ENCODE measurements around the gene POLDIP2. TPM values are rescaled to one million over a fixed set of nuclear protein-coding genes. Genes with fewer than 3 reads are reported as not detected.
A peak's percentile ranks its signal among the peaks of the same experiment; 100 is the strongest.

The POLDIP2 gene
- total RNA-seq: 10 to 100 TPM; 71.7 to 82.4 (median 81.3) TPM
- long read RNA-seq, donor 1, transcript POLDIP2-201 (11 exons, 2,121 nt): major isoform, 195 of 222 reads
- long read RNA-seq, donor 1, partial matches to known transcripts: 12 of 222 reads
- long read RNA-seq, donor 1, other reads (novel, unspliced or antisense): 15 of 222 reads
- long read RNA-seq, donor 2, transcript POLDIP2-201 (11 exons, 2,121 nt): major isoform, 112 of 136 reads
- long read RNA-seq, donor 2, partial matches to known transcripts: 7 of 136 reads
- long read RNA-seq, donor 2, other reads (novel, unspliced or antisense): 17 of 136 reads

GRCh38 chr17:28357061-28357900 lies at the start of gene POLDIP2:
Gene POLDIP2 (minus strand): TSS chr17:28357527. CDS start chr17:28357448, 79 bp downstream.
- Histone ChIP-seq H3K36me3 (ENCODE audit: low read depth) (peaks cover 11% of the 10 kb centered on the region), H3K4me1 (ENCODE audit: low read depth) (peaks cover 17% of the 10 kb centered on the region), H3K9me3 (no peaks in the 10 kb centered on the region), H3K4me3 (peak within 1 kb of the TSS; percentile 72)
- no peak for TF ChIP-seq CTCF (IDR thresholded peaks at IDR 0.05)
- DNase-seq: peak; percentile 94 to 97 (median 97)
- peak; percentile 100 for ATAC-seq
- intact Hi-C loops (cut with DNase I, micrococcal nuclease): no loop called here

- Histone ChIP-seq H3K9me3 (no peaks in the 10 kb centered on the region), H3K4me3 (no peak overlapping the region), H3K4me1 (ENCODE audit: low read depth) (peaks cover 9% of the 10 kb centered on the region), H3K36me3 (ENCODE audit: low read depth) (no peaks in the 10 kb centered on the region)
- DNase-seq: no peak
- intact Hi-C loops (cut with DNase I, micrococcal nuclease): no loop called here
- peak; percentile 35 for ATAC-seq
- no peak for TF ChIP-seq CTCF (IDR thresholded peaks at IDR 0.05)
These were observed 49.1 kb upstream of the POLDIP2 start for GRCh38 chr17:28406473-28406814.

GRCh38 chr17:28405632-28406472 lies 48.5 kb upstream of the POLDIP2 start, which contains the start of gene SLC46A1:
Gene SLC46A1 (minus strand): TSS chr17:28406212. CDS start chr17:28406114, 98 bp downstream.
- ATAC-seq: peak; percentile 73
- intact Hi-C loops (cut with DNase I, micrococcal nuclease): no loop called here

GRCh38 chr17:28404812-28405570 lies 47.7 kb upstream of the POLDIP2 start:
- intact Hi-C loops (cut with DNase I, micrococcal nuclease): no loop called here
- no peak for DNase-seq
- ATAC-seq: no peak
- Histone ChIP-seq H3K36me3 (ENCODE audit: low read depth) (no peaks in the 10 kb centered on the region), H3K9me3 (no peaks in the 10 kb centered on the region), H3K4me3 (no peak overlapping the region), H3K4me1 (ENCODE audit: low read depth) (peaks cover 9% of the 10 kb centered on the region)
- TF ChIP-seq CTCF (IDR thresholded peaks at IDR 0.05): no peak

More at GRCh38 chr17:28405632-28406472, 48.5 kb upstream of the POLDIP2 start, which contains the start of gene SLC46A1:
- Histone ChIP-seq H3K36me3 (ENCODE audit: low read depth) (no peaks in the 10 kb centered on the region), H3K4me3 (peak within 1 kb of the TSS; percentile 46), H3K9me3 (no peaks in the 10 kb centered on the region), H3K4me1 (ENCODE audit: low read depth) (peaks cover 9% of the 10 kb centered on the region)
- no peak for TF ChIP-seq CTCF (IDR thresholded peaks at IDR 0.05)
- peak; percentile 60 to 73 (median 70) for DNase-seq

GRCh38 chr17:28404461-28404811 lies 47.1 kb upstream of the POLDIP2 start:
- Histone ChIP-seq H3K4me3 (no peak overlapping the region), H3K36me3 (ENCODE audit: low read depth) (no peaks in the 10 kb centered on the region), H3K9me3 (no peaks in the 10 kb centered on the region), H3K4me1 (ENCODE audit: low read depth) (peaks cover 9% of the 10 kb centered on the region)
- intact Hi-C loops (cut with DNase I, micrococcal nuclease): no loop called here
- TF ChIP-seq CTCF (IDR thresholded peaks at IDR 0.05): no peak
- no peak for DNase-seq
- ATAC-seq: no peak

All from mucosa of descending colon (tissue), 3 donors.